SK-MEL-5 (cell line): ENCODE data around the gene DCANP1. TPM values are rescaled to one million over a fixed set of nuclear protein-coding genes. Genes with fewer than 3 reads are reported as not detected.

Experiments used
- DNase-seq: peaks from one replicate; pipeline ENCODE4 v3.0.0-alpha.2; 2016; ENCODE audit warnings: low read depth, low spot score
- in situ Hi-C: cut with HindIII; loops from 2 replicates; pipeline ENCODE4 v1.10.0; 2016; ENCODE audit warnings: low sequenced_read_pairs, high pct_unique_total_duplicates, low pct_unique_long_range_greater_than_20kb
- total RNA-seq: library from RNA; depleted of rRNA; stranded (reverse); fragments of >200 nt; shearing (Covaris generic); gene quantifications from 2 replicates; pipeline ENCODE4 v1.2.3, GENCODE V29; 2014

Gene DCANP1
- total RNA-seq, 1 experiment from 2014 or later, result not detected

DNA sequence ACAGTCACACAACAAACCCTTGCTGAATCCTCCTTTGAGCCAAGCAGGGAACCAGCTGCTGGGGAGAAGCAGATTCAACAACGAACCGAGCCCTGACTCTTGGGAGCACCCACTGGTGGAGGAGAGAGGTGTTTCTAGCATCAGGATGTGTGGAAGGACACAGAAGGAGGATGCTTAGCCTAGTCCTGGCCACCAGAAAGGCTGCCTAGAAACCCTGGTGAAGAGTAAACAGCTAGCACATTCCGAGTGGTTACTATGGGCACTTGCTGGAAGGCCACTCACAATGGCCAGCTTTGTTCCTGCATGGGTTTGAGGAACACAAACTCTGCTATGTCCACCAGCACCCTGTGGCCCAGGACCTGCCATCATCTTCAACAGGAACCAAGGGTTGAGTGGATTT is 3.2 kb upstream of the DCANP1 start:
- peak; percentile 22 for DNase-seq
- in situ Hi-C loops, result loop anchor here (25.0 kb wide), 1 partner anchor 387 kb away; the partner anchor contains the start of gene SLC25A48

DNA sequence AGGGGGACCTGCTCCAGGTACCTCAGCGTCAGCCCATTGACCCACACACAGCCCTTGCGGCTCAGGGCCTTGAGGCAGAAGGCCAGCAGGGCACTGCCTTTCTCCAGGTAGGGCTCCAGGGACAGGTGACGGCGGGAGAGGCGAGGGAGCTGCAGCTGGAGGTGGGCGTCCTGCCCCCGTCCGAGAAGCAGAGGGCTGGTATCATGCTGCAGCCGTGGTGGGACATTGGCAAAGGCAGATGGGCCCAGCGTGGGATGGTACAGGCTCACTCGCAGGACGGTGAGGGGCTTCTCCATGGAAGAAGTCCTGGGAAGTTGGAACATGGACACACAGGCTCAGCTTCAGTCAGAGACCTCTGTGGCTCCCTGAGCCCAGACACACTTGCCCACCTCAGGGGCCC is 2.5 kb upstream of the DCANP1 start:
- no peak for DNase-seq
- in situ Hi-C loops, result loop anchor here (25.0 kb wide), 1 partner anchor 388 kb away; the partner anchor contains the start of gene SLC25A48

DNA sequence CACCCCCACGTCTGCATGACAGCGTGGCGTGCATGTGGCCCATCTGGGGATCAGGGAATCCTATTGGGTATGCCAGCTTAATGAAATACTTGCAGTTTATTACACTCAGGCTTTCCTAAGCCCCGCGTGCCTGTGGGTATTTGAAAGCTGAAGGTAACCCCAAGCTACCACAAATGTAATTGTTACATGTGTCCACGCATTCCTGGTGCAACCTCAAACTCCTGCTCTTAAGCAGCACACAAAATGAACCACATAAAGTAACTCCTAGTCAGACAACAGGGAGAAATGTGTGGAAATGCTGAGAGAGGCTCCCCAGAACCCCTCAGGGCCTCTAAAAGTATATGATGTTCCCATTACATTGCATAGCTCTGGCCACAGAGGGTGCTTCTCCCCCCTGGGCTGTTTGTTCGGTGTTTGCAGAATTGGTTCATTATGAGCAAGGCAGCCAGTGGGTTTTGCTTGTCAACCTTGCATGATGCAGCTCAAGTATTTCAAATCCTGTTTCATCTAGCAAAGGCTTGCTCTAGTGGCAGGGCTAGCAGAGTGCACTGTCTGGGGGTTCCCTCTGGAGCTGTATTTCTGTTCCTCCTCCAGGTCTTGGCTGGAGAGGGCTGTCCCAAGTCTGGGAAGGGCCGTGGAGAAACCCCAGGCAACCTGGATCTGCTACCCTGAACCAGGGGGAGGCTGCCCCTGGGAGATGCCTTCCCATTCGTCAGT is 1.8 kb upstream of the DCANP1 start:
- in situ Hi-C loops, result no loop called here
- no peak for DNase-seq

DNA sequence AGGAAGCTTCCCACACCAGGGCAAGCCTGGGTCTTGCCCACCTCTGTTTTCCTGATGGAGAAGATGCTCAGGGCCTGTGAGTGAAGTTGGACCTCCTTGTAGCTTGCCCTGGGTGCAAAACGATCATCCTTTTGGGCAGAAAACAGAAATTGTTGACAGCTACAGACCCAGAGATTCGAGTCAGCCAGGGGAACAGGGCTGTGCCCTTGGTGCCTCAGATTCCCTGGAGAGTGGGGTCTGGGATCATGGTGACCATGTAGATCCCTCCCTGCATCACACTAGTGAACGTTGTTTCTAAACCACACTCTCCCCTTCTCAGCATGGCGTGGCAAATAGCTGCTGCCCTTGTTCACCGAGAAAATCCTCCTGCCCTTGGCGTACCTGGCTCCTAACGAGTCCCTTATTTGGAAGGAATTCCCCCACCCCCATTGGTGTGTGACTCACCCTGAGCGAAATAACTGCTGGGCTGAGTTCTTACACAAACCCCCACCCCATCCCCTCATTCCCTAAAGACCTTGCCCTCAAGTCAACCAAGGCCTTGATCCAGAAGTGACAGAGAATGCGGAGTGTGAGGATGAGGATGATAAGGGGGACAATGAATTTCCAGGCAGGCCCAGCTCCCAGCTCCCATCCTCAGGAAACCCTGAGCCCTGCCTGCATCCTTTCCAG is 1.1 kb upstream of the DCANP1 start:
- no peak for DNase-seq

DNA sequence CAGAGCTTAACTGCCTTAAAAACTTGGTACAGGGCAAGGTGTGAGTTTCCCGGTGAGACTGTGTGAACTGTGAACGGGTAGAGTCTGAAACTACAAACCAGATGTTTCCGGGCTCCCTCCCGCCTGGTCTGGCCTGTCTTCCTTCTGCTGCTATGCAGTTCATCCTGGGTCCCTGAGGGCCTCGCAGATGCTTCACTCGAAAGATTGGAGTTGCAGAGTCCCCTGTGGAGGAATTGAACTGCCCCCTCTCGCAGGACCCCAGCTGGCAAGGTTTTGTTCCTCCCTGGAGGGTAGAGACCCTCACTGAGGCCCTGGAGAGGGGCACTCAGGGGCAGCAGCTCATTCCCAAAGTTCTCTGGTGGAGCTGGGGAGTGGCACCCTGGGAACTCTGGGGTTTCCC is 533 bp downstream of the DCANP1 start:
- in situ Hi-C loops, result no loop called here
- DNase-seq, result no peak

More for the DNA sequence above, 1.1 kb upstream of the DCANP1 start:
- in situ Hi-C loops, result no loop called here

DNA sequence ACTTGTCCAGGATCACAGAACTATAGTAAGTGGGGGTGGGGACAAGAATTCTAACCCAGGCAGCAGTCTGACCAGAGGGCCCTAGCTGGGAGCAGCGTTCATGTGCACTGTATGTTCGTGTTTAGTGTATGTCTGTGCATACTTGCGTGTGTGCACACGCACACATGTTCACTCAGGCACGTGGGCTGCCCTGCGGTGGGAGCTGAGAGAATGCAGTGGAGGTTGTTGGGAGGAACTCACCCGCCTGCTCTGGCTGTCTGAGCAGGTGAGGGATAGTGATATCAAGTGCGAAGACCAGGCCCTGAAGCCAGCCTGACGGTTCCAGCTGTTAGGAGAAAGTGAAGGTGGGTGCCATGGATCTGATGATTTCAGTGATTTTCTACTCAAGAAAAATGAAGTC is 942 bp downstream of the DCANP1 start:
- no peak for DNase-seq
- in situ Hi-C loops, result no loop called here

DNA sequence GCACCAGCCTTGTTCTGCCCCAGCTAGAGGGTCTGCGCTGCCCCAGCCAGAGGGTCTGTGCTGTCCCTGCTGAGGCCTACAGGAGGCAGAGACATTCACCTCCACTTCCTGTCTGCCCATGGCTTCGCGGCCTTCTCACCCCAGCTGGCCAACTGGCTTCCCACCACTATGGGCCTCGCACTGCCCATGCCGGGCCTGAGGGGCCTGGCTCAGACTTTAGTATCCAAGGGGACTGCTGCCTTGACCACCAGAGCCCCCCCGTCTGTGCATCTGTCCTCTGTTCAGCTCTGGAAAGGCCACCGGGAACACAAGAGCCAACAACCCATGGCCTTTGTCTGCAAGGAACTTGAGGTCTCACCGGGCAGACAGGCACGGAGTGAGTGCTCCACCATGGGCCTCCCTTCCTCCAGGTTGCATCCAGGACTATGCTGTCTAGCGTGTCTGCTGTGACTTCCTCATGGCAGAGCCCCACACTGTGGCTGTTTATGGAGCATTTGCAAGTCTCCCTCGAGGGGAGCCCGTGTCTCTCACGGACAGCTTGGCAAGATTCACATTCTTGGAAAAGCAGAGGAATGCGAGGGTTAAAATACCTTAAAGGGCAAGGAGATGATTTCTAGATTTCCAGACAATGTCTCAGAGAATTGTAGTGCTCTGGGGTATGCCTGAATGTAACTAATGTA is 1.7 kb downstream of the DCANP1 start:
- in situ Hi-C loops, result no loop called here
- DNase-seq, result no peak

DNA sequence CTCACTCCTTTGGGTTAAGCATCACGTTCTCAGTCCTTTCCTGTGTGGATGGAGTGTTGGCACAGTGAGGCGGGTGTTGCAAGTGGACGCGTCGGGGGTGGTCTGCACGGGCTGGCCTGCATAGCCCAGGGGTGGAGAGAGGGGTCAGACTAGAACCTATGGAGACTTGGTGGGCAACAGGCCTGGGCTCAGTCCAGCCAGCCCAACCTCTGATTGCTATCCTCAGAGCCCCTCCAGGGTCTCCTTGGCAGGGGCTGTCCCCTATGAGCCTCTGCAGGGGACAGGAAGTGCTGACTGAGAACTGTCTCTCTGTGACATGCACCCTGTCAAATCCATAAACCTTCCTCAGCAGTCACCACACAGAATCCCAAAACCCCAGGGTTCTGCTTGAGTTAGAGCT is 2.3 kb downstream of the DCANP1 start:
- in situ Hi-C loops, result no loop called here
- DNase-seq, result no peak

DNA sequence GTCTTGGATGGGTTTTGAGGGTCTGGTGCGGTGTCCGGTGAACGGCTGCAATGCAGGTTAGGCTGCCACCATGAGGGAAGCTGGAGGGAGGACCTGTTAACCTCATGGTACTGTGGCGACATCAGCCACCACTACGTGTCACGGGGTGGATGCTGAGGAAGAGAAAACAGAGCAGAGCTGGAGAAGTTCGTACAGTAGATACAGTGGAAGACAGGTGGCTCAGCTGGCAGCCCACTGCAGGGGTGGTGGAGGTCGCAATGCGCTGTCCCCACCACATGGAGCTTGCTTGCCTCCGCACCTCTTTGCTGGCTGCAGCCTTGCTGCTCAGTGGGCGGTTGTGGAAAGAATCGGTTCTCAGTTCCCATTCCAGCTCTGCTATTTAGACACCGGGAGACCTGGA is 2.8 kb downstream of the DCANP1 start:
- DNase-seq, result no peak
- in situ Hi-C loops, result no loop called here

DNA sequence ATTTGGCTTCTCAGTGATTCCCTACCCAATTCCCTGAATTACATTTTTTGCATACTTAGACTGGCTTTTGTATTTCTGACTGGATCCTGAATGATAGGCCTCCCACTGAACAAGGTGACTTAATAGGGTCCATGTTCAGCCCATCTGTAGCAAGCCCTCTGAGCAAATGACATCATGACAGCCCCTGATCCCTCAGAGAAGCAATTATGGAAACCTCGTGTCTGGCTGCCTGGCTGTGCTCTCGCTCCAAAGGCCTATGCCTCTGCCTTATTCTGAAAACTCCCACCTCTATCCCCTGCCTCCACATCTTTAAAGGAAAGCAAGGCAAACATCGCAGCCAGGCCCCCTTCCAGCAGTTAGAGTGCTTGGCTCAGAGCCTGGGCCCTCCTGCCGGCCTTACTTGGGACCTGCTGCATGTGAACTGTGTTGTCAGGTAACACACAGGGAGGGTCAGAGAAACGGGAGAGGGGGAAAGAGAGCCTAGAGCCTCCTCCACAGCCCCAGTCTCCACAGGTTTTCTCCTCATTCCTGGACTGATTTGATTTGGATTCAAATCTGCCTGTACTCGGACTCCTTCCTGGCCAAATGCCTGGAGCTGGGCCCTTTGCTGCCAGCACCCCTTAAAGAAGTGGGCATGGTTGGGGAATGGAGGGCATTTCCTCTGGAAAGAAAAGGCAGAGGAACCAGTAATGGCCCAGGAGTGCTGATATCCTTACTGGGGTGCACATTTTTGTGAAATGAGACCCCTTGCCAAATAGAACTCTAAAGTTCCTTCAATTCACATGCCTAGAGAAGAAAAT is 3.8 kb downstream of the DCANP1 start:
- no peak for DNase-seq
- in situ Hi-C loops, result no loop called here

DNA sequence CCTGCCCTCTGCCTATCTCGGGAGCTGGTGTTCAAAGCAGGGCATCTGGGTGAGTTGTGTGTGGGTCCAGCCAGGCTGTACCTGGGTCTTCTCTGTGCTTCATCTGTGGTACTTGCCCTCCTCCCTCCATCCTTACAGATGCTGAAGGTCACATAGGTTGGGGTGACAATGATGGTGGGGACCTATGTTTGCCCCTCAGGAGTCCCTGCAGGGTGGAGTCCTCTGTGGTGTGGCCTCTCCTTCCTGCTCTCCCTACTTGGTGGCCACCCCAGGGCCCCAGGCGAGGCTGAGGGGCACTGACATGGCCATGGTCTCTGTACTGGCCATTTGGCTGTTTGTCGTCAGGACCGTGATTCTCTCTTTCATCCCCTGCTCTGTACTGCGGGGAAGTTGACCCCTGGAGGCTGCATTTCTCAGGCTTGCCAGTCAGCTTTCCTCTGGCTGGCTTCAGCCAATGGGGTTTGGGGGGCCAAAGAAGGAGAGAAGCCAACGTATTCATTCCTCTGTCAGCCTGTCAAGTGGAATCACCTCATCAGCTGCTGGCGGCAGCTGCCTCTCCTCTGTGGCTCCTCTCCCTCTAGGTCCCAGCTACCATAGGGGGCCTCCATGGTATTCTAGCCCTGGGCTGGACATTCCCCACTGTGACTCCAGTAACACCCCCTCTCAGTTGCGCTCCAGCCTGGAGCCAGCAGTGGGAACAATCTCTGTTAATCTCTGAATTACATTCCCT is 4.6 kb downstream of the DCANP1 start:
- no peak for DNase-seq
- in situ Hi-C loops, result no loop called here

DNA sequence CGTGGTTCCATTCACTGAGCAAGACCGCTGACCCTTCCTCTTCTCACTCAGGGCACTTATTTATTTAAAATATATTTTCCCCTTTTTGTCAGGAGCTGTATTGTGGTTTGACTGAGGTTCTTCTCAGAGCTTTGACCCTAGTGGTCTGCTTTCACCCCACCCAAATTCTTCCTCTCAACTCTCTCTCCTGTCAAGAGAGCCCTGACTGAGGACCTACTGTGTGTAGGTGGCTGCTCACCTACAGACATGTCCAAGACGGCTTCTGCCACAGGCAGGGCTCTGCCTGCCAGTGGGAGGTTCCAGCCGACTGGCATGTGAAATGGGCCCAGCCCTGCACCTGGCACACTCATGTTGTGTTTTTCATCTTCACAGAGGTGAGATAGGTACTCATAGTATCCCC is 5.2 kb downstream of the DCANP1 start:
- in situ Hi-C loops, result no loop called here
- no peak for DNase-seq

DNA sequence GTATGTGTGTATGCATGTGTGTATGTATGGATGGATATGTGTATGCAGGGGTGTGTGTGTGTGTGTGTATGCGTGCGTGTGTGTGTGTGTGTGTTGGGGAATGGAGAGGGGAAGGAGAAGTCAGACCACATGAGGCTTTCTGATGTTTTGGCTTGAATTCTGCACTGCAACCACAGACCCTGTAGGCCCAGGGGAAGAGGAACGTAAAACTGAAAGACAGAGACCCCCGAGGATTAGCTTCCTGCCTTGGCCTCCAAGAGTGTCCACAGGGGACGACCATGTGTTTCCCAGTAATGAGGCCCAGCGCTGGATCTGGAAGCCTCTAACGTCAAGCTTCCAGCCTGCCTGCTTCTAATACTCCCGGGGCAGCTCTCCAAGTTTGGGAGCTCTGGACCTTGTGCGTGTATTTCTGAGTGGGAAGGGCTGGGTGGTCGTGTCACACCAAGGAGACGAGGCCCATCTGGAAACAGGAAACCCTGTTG is 5.8 kb downstream of the DCANP1 start:
- in situ Hi-C loops, result no loop called here
- no peak for DNase-seq

DNA sequence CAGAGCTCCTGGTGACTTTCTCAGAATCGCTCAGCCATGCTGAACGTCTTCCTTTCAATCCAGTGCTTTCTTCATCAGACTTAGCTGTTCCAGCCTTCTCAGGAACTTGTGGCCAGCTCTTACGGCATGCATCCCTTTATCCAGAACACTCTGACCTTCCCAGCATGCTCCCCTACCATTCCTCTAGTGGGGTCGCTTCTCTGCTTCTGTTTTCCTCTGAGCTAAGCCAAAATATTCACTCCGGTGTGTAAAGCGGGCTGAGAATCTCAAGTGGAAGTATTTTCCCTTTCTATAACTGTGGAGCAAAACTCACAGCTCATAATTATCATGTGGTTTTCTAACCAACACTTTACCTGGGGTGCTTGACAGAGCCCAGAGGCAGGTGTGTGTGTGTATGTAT is 6.2 kb downstream of the DCANP1 start:
- no peak for DNase-seq
- in situ Hi-C loops, result no loop called here

DNA sequence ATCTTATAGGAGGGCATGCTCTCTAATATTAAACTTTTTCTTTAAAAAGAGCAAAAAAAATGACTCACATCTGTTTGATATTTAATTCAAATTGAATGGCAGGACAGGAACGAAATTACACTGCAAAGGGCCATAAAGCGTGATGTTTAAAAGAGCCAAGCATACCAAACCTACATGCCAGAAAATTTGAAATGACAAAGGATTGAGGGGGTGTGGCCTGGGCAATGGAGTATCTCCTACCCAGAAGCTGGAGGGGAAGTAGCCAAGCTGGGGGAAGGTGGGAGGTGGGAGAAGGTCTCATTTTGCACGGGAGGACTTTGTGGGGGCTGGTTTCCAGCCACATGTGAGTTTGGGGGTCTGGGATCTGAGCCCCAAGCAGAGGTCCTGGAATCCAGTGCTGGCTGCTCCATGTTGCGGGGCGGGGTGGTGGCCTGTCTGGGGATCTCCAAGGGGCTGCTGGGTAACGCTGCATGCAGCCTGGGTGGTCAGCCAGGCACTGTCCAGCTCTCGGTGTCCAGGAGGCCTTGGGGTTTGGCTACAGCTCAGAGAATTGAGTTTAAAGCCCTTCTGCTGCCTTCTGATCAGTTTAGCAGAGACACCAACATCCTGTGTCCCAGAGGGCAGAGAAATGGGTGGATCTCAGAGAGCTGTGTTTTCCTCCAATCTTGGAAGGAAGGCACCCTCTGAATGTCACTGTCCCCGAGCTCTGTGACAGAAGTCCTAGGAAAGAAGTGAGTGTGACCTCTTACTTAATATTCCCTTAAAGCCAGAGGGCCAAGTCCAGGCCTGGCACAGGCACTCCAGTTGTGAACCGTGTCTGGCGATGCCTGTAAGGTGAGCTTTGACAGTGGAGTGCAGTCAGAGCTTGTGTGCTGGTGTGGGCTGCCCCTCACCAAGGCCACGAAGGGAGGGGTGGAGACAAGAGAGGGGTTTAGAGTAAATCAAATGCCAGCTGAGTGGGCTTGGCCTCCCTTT is 7.6 kb downstream of the DCANP1 start:
- no peak for DNase-seq
- in situ Hi-C loops, result no loop called here

DNA sequence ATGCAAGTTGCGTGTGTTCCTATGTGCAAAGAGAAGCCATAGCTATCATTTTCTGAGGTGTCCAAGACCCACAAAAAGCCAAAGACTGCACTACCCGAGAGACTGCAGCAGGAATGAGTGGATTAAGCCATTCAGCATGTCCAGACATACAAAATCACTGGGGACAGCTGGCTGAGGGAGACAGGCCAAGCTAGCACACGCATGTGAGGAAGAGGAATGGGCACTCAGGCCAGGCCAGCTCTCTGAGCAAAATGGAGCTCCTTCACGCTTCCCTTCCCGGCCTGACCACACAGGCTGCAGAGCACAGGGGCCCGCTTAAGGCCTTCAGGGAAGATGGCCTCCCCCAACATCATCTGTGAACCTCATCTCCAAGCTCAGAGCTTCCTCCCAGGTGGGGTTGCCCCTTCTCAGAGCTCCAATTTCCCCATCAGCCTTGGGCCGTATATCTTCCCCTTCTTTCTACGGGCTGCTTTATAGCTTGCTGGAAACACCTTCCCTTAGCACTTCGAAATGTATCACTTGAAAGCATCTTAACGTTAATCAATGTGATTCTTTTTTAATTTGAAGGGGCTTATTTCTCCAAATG is 8.4 kb downstream of the DCANP1 start:
- DNase-seq, result no peak
- in situ Hi-C loops, result no loop called here
